CD14-positive monocyte (primary cell): Measurements from ENCODE around the gene DOCK4. TPM values are rescaled to one million over a fixed set of nuclear protein-coding genes. Genes with fewer than 3 reads are reported as not detected.

Experiments
- DNase-seq, 3 donors: peaks; one replicate each; pipeline ENCODE4 v3.0.0-alpha.2; 2011 to 2022
- H2AFZ ChIP-seq: 2 replicates; pipeline ENCODE4 v1.6.0; 2012; ENCODE audit warnings: mild to moderate bottlenecking, low read depth, low read length, inconsistent platforms; ENCODE audit not compliant: insufficient read depth, poor library complexity, severe bottlenecking
- H3K27ac ChIP-seq, 2 donors: 1 replicate in 1 of 2; 2 replicates in 1 of 2; pipeline ENCODE4 v1.5.1; 2012 to 2013; ENCODE audit warnings: low read length in 2 of 2, control low read depth in 1 of 2, inconsistent platforms in 1 of 2, low read depth in 1 of 2, mild to moderate bottlenecking in 1 of 2
- H3K27me3 ChIP-seq, 2 donors: one replicate each; pipeline versions ENCODE4 v1.6.0 to v1.6.1; 2011 to 2013; ENCODE audit warnings: low read length in 2 of 2; ENCODE audit not compliant: control insufficient read depth in 2 of 2, insufficient read depth in 2 of 2
- H3K36me3 ChIP-seq, 2 donors: replicated peaks in 1 of 2; 1 replicate in 1 of 2; 2 replicates in 1 of 2; pipeline versions ENCODE4 v1.5.1 to v1.6.1; 2012 to 2013; ENCODE audit warnings: low read length in 2 of 2, control low read depth in 1 of 2, inconsistent platforms in 1 of 2, mild to moderate bottlenecking in 1 of 2; ENCODE audit not compliant: insufficient read depth in 2 of 2, control insufficient read depth in 1 of 2
- H3K4me1 ChIP-seq, 2 donors: 1 replicate in 1 of 2; 2 replicates in 1 of 2; pipeline versions ENCODE4 v1.5.1 to v1.6.1; 2012 to 2013; ENCODE audit warnings: low read length in 2 of 2, control low read depth in 1 of 2, inconsistent platforms in 1 of 2, mild to moderate bottlenecking in 1 of 2, moderate library complexity in 1 of 2; ENCODE audit not compliant: insufficient read depth in 2 of 2, control insufficient read depth in 1 of 2
- H3K4me2 ChIP-seq: replicated peaks from 2 replicates; pipeline ENCODE3; 2012; ENCODE audit warnings: low read length, moderate library complexity, mild to moderate bottlenecking; ENCODE audit not compliant: poor library complexity, severe bottlenecking; ENCODE audit errors: extremely low read depth
- H3K4me3 ChIP-seq, 3 experiments: fragments of 200-600 bp in 1 of 3; sonication (generic) in 1 of 3; replicated peaks in 1 of 3; 1 replicate in 2 of 3; 2 replicates in 1 of 3; pipeline ENCODE4 v1.5.1; 2011 to 2013; ENCODE audit warnings: low read length in 3 of 3, mild to moderate bottlenecking in 3 of 3, control low read depth in 2 of 3, low read depth in 2 of 3, inconsistent platforms in 1 of 3, moderate library complexity in 1 of 3
- H3K79me2 ChIP-seq: 2 replicates; pipeline ENCODE4 v1.6.0; 2012; ENCODE audit warnings: mild to moderate bottlenecking, control low read depth, inconsistent platforms, low read length, moderate library complexity; ENCODE audit not compliant: insufficient read depth
- H3K9ac ChIP-seq: 2 replicates; pipeline ENCODE4 v1.6.0; 2017; ENCODE audit warnings: low read length, mild to moderate bottlenecking; ENCODE audit not compliant: insufficient read depth, poor library complexity, severe bottlenecking
- H3K9me3 ChIP-seq, 2 donors: replicated peaks in 1 of 2; 1 replicate in 1 of 2; 2 replicates in 1 of 2; pipeline versions ENCODE4 v1.5.1 to v1.6.1; 2012 to 2013; ENCODE audit warnings: low read length in 2 of 2, control low read depth in 1 of 2; ENCODE audit not compliant: control insufficient read depth in 1 of 2, insufficient read depth in 1 of 2
- H4K20me1 ChIP-seq: 2 replicates; pipeline ENCODE4 v1.6.0; 2012; ENCODE audit warnings: mild to moderate bottlenecking, low read length, control low read depth, moderate library complexity; ENCODE audit not compliant: insufficient read depth
- H3K27ac Mint-ChIP-seq, 7 donors: one replicate each; pipeline ENCODE4 v1.8.0; 2020; ENCODE audit warnings: mild to moderate bottlenecking in 7 of 7, mixed read lengths in 7 of 7, moderate library complexity in 6 of 7, inconsistent platforms in 2 of 7
- H3K27me3 Mint-ChIP-seq, 3 donors: one replicate each; pipeline ENCODE4 v1.8.0; 2021 to 2022; ENCODE audit warnings: low read depth in 3 of 3, mild to moderate bottlenecking in 3 of 3, mixed read lengths in 3 of 3, moderate library complexity in 3 of 3, inconsistent platforms in 1 of 3
- H3K36me3 Mint-ChIP-seq, 2 donors: one replicate each; pipeline ENCODE4 v1.8.0; 2020; ENCODE audit warnings: mixed read lengths in 2 of 2, inconsistent platforms in 1 of 2, mild to moderate bottlenecking in 1 of 2
- H3K4me1 Mint-ChIP-seq: one replicate; pipeline ENCODE4 v1.8.0; 2020; ENCODE audit warnings: mild to moderate bottlenecking, mixed read lengths
- H3K4me3 Mint-ChIP-seq, 2 donors: one replicate each; pipeline ENCODE4 v1.8.0; 2020; ENCODE audit warnings: mild to moderate bottlenecking in 2 of 2, mixed read lengths in 2 of 2, moderate library complexity in 1 of 2
- H3K9me3 Mint-ChIP-seq, 7 donors: one replicate each; pipeline ENCODE4 v1.8.0; 2020 to 2022; ENCODE audit warnings: mixed read lengths in 7 of 7, mild to moderate bottlenecking in 6 of 7, moderate library complexity in 6 of 7, inconsistent platforms in 2 of 7
- CTCF ChIP-seq: fragments of 200-600 bp; IDR thresholded peaks from one replicate; pipeline ENCODE4 v1.8.0; 2022; ENCODE audit warnings: antibody characterized with exemption, mild to moderate bottlenecking
- WGBS: methylation state at CpG from one replicate; pipeline ENCODE4 v1.1.5; 2013; ENCODE audit warnings: missing lambda C conversion rate; ENCODE audit not compliant: insufficient coverage; 5-methylcytosine and 5-hydroxymethylcytosine counted together
- intact Hi-C, 2 donors: fragments of 100-400 bp; cut with micrococcal nuclease; formaldehyde crosslinking; loops; one replicate each; pipeline versions ENCODE4 v1.15.0 to v1.15.1; 2023
- polyA plus RNA-seq, 3 donors: library from polyadenylated mRNA; depleted of rRNA in 1 of 3; unstranded in 2 of 3; stranded (reverse) in 1 of 3; fragments of 300-500 nt in 2 of 3; fragments of >200 nt in 1 of 3; fragmentation: Illumina TruSeq in 2 of 3; gene quantifications; 1 replicate in 2 of 3; 2 replicates in 1 of 3; pipeline ENCODE4 v1.2.3, GENCODE V29; 2012 to 2021

DOCK4 gene
- polyA plus RNA-seq, 3 donors: 1.3 to 5.0 (median 2.7) TPM

GRCh38 chr7:111937163-111937562 is 269.0 kb downstream of the DOCK4 start:
- Mint-ChIP-seq H3K9me3 (peaks cover 4 to 13% (median 9%) of the 10 kb centered on the region in 7 donors), H3K4me3 (no peak overlapping the region), H3K27ac (no peak overlapping the region), H3K36me3 (no peaks in the 10 kb centered on the region), H3K27me3 (no peaks in the 10 kb centered on the region), H3K4me1 (no peaks in the 10 kb centered on the region)
- no peak for TF ChIP-seq CTCF
- H3K79me2 ChIP-seq: no peaks in the 10 kb centered on the region
- H3K27me3 ChIP-seq: no peaks in the 10 kb centered on the region
- H3K9ac ChIP-seq: no peak overlapping the region
- no peak overlapping the region for H3K4me2 ChIP-seq
- no peak overlapping the region for H3K4me3 ChIP-seq
- no CpG with 5 or more reads among the region's 1 CpG for WGBS
- no peak overlapping the region for H3K27ac ChIP-seq
- intact Hi-C loops: no loop called here
- H3K9me3 ChIP-seq: peaks cover 5 to 6% of the 10 kb centered on the region in 2 donors
- no peak for DNase-seq
- H3K4me1 ChIP-seq: no peaks in the 10 kb centered on the region
- no peaks in the 10 kb centered on the region for H4K20me1 ChIP-seq
- H3K36me3 ChIP-seq: no peaks in the 10 kb centered on the region
- H2AFZ ChIP-seq: no peak overlapping the region

GRCh38 chr7:111933609-111934008 is 272.6 kb downstream of the DOCK4 start:
- Mint-ChIP-seq H3K27me3 (no peaks in the 10 kb centered on the region), H3K4me3 (no peak overlapping the region), H3K36me3 (no peaks in the 10 kb centered on the region), H3K9me3 (peaks cover 0 to 3% (median 2%) of the 10 kb centered on the region in 7 donors), H3K27ac (peak overlapping the region in 2 of 7 donors; percentile 11 to 32), H3K4me1 (no peaks in the 10 kb centered on the region)
- Histone ChIP-seq H3K27ac (no peak overlapping the region), H4K20me1 (no peaks in the 10 kb centered on the region), H3K4me2 (no peak overlapping the region), H3K4me3 (no peak overlapping the region), H3K4me1 (no peaks in the 10 kb centered on the region), H2AFZ (no peak overlapping the region), H3K79me2 (no peaks in the 10 kb centered on the region), H3K9ac (no peak overlapping the region), H3K27me3 (no peaks in the 10 kb centered on the region), H3K36me3 (no peaks in the 10 kb centered on the region), H3K9me3 (no peaks in the 10 kb centered on the region)
- intact Hi-C loops: no loop called here
- no CpG with 5 or more reads among the region's 4 CpGs for WGBS
- no peak for DNase-seq
- no peak for TF ChIP-seq CTCF
